Measurements from ENCODE around the gene MOCS3. TPM values are rescaled to one million over a fixed set of nuclear protein-coding genes. Genes with fewer than 3 reads are reported as not detected.

MOCS3 gene
- total RNA-seq, 1 donor from 2014 or later = 6.5 TPM

DNA sequence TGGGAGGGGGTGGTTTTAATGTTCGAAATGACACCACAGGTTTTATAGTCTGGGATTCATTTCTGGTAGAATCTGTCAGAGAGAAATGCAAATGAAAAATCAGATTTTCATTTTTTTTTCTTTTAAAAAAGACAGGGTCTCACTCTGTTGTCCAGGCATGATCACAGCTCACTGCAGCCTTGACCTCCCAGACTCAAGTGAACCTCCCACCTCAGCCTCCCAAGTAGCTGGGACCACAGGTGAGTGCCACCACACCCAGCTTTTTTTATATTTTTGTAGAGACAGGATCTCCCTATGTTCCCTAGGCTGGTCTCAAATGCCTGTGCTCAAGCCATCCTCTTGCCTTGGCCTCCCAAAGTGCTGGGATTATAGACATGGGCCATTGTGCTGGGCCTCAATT, 25.0 kb upstream of the MOCS3 start:
- TF ChIP-seq, protein P1, sequence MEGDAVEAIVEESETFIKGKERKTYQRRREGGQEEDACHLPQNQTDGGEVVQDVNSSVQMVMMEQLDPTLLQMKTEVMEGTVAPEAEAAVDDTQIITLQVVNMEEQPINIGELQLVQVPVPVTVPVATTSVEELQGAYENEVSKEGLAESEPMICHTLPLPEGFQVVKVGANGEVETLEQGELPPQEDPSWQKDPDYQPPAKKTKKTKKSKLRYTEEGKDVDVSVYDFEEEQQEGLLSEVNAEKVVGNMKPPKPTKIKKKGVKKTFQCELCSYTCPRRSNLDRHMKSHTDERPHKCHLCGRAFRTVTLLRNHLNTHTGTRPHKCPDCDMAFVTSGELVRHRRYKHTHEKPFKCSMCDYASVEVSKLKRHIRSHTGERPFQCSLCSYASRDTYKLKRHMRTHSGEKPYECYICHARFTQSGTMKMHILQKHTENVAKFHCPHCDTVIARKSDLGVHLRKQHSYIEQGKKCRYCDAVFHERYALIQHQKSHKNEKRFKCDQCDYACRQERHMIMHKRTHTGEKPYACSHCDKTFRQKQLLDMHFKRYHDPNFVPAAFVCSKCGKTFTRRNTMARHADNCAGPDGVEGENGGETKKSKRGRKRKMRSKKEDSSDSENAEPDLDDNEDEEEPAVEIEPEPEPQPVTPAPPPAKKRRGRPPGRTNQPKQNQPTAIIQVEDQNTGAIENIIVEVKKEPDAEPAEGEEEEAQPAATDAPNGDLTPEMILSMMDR (conservative IDR thresholded peaks at IDR 0.05) = no peak
- no peak for DNase-seq (ENCODE audit: low read depth, low spot score)
- peak overlapping the region; percentile 80 for H3K4me3 Mint-ChIP-seq
- no peak overlapping the region for H3K27ac Mint-ChIP-seq (ENCODE audit: unreplicated experiment)
- H3K36me3 Mint-ChIP-seq (ENCODE audit: low read depth) = peaks cover 17% of the 10 kb centered on the region
- H3K9me3 Mint-ChIP-seq = peaks cover 3% of the 10 kb centered on the region
- peaks cover 13% of the 10 kb centered on the region for H3K4me1 Mint-ChIP-seq
- peaks cover 12% of the 10 kb centered on the region for H3K27me3 Mint-ChIP-seq (ENCODE audit: low read depth)

DNA sequence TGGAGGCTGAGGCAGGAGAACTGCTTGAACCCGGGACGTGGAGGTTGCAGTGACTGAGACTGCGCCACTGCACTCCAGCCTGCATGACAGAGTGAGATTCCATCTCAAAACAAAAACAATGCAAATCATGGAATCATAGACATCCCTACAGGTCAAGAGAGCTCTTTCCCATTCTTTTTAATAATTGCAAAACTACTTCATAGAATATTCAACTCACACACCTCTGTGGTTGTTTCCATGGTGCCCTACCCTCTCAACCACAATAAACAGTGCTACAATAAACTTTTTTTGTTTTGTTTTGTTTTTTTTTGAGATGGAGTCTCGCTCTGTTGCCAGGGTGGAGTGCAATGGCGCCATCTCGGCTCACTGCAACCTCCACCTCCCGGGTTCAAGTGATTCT, 15.5 kb upstream of the MOCS3 start:
- H3K27me3 Mint-ChIP-seq (ENCODE audit: low read depth) = no peaks in the 10 kb centered on the region
- peaks cover 5% of the 10 kb centered on the region for H3K36me3 Mint-ChIP-seq (ENCODE audit: low read depth)
- no peak overlapping the region for H3K4me3 Mint-ChIP-seq
- DNase-seq (ENCODE audit: low read depth, low spot score) = no peak
- H3K27ac Mint-ChIP-seq (ENCODE audit: unreplicated experiment) = no peak overlapping the region
- TF ChIP-seq, protein P1 (conservative IDR thresholded peaks at IDR 0.05) = no peak
- no peaks in the 10 kb centered on the region for H3K9me3 Mint-ChIP-seq
- no peaks in the 10 kb centered on the region for H3K4me1 Mint-ChIP-seq

DNA sequence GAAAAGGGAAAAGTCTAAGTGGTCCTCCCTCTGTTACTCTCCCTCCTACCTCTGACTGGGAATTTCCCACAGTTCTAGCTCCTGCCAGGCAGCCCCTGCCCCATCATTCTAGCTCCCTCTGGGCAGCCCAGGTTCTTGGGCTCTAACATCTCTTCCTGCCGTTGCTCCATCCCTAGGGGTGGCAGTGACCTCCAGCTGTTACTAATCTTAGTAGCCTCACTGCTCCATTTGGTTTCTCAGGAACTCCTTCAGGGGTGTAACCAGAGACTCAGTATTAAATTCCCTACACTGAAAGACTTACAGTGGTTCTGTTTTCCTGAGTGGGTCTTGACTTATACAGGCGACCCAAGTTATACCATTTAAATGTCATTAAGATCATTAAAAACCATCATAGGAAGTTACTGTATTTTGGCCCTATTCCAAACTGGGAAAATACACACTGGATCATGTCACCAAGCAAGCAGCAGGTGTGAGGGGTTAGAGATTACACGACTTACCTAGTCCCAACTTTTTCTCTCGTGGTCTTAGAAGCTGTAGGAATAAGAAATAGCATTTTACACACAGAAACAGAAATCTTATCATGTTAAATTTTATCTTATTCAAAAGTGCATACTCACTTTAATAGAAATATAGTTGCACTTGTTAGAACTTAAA, 10.4 kb upstream of the MOCS3 start:
- Mint-ChIP-seq H3K27me3 (ENCODE audit: low read depth) (no peaks in the 10 kb centered on the region), H3K27ac (ENCODE audit: unreplicated experiment) (no peak overlapping the region), H3K36me3 (ENCODE audit: low read depth) (peaks cover 6% of the 10 kb centered on the region), H3K9me3 (no peaks in the 10 kb centered on the region), H3K4me3 (no peak overlapping the region), H3K4me1 (no peaks in the 10 kb centered on the region)
- no peak for DNase-seq (ENCODE audit: low read depth, low spot score)
- TF ChIP-seq, protein P1 (conservative IDR thresholded peaks at IDR 0.05) = no peak

DNA sequence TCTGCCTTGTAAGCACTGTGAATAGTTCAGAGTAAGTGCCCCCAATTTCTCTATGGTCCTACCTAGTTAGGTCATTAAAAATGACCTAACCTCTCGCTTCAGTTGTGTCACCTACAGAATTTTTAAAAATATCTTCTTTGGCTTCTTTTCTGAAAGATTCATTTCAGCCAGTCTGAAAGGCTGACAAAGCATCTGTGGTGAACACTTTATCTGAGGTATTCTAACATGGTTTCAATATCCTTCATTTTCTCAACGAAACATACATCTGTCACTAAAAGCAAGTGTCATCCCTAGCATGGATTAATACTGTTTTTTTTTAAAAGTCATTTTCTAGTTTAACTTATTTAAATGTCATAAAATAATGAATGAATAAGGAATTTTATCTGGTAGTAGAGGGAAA, 5.4 kb upstream of the MOCS3 start:
- H3K4me3 Mint-ChIP-seq = no peak overlapping the region
- H3K9me3 Mint-ChIP-seq = no peaks in the 10 kb centered on the region
- H3K36me3 Mint-ChIP-seq (ENCODE audit: low read depth) = peaks cover 4% of the 10 kb centered on the region
- H3K27me3 Mint-ChIP-seq (ENCODE audit: low read depth) = no peaks in the 10 kb centered on the region
- H3K4me1 Mint-ChIP-seq = peaks cover 20% of the 10 kb centered on the region
- TF ChIP-seq, protein P1 (conservative IDR thresholded peaks at IDR 0.05) = no peak
- no peak overlapping the region for H3K27ac Mint-ChIP-seq (ENCODE audit: unreplicated experiment)
- no peak for DNase-seq (ENCODE audit: low read depth, low spot score)

DNA sequence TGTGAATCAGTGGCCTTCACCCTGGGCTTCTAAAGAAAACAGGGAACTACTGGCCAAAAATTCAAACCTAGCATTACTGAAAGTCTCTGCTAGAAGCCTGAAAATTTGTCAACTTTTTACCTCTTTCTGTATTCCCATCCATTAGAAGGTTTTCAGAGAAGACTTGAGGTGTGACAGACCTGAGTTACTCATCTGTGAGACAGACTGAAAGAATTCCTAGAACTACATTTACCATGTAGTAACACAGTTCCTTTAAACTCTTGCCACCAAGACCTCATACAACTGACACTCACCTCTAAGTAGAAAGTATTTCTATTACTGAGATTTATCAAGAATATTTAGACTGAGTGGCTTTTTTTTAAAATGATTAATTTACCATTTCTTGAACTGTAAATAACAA, 4.8 kb upstream of the MOCS3 start:
- Mint-ChIP-seq H3K36me3 (ENCODE audit: low read depth) (peaks cover 4% of the 10 kb centered on the region), H3K4me1 (peaks cover 26% of the 10 kb centered on the region), H3K4me3 (no peak overlapping the region), H3K9me3 (no peaks in the 10 kb centered on the region), H3K27me3 (ENCODE audit: low read depth) (no peaks in the 10 kb centered on the region), H3K27ac (ENCODE audit: unreplicated experiment) (no peak overlapping the region)
- TF ChIP-seq, protein P1 (conservative IDR thresholded peaks at IDR 0.05) = no peak
- no peak for DNase-seq (ENCODE audit: low read depth, low spot score)
